ENCODE measurements around the gene KCNG2. TPM values are rescaled to one million over a fixed set of nuclear protein-coding genes. Genes with fewer than 3 reads are reported as not detected.

Gene KCNG2
- total and polyA plus RNA-seq, 2 of the 8 experiments (the other 6 are each of a cell fraction or from before 2014, with no cell fraction given) = 0.19 to 0.74 TPM

GRCh38 chr18:79799619-79800370 is 2.1 kb downstream of the KCNG2 start (continued):
- TF ChIP-seq CHD7 (IDR thresholded peaks at IDR 0.05; ENCODE audit: insufficient replicate concordance, low read length) (no peak), SAP30 (IDR thresholded peaks at IDR 0.05; ENCODE audit: insufficient read depth, insufficient replicate concordance, low read length) (no peak), HDAC2 (IDR thresholded peaks at IDR 0.05; ENCODE audit: borderline replicate concordance in 1 of 2, low read depth in 2 of 2, low read length in 2 of 2) (no peak)

Measured in H1 (cell line).